Pancreas (tissue), 10 donors: ENCODE results near the gene LUC7L2. TPM values are rescaled to one million over a fixed set of nuclear protein-coding genes. Genes with fewer than 3 reads are reported as not detected.

ENCODE experiments used
- ATAC-seq, 4 donors: fragments of 200-7000 bp; cut with Tn5 transposase; one replicate each; pipeline versions ENCODE4 v1.8.0 to v1.9.1; 2020; ENCODE audit warnings: mild to moderate bottlenecking in 4 of 4, moderate library complexity in 4 of 4
- DNase-seq, 6 donors: peaks; one replicate each; pipeline ENCODE4 v3.0.0-alpha.2; 2020
- FAIRE-seq: peaks from 2 replicates; lab custom pipeline; 2012; peaks lifted over from hg19 to GRCh38; lab: Jason Lieb, UNC
- H3K27ac ChIP-seq, 4 donors: fragments of 200-600 bp; sonication (generic); 1 replicate in 3 of 4; 2 replicates in 1 of 4; pipeline versions ENCODE4 v1.5.0 to v1.8.0; 2020
- H3K27me3 ChIP-seq, 4 donors: fragments of 200-600 bp; one replicate each; pipeline ENCODE4 v1.8.0; 2021
- H3K36me3 ChIP-seq, 3 donors: fragments of 200-600 bp; sonication (generic) in 1 of 3; one replicate each; pipeline versions ENCODE4 v1.5.0 to v1.8.0; 2020 to 2021
- H3K4me1 ChIP-seq, 3 donors: fragments of 200-600 bp; one replicate each; pipeline ENCODE4 v1.8.0; 2021
- H3K4me3 ChIP-seq, 4 donors: fragments of 200-600 bp; sonication (generic) in 2 of 4; one replicate each; pipeline versions ENCODE4 v1.5.0 to v1.8.0; 2020 to 2021
- H3K9me3 ChIP-seq, 4 donors: fragments of 200-600 bp; one replicate each; pipeline ENCODE4 v1.8.0; 2021
- WGBS, 2 donors: extraction: QIAGEN DNeasy Blood & Tissue Kit; methylation state at CpG; one replicate each; pipeline ENCODE4 v1.1.7; 2013; 5-methylcytosine and 5-hydroxymethylcytosine counted together
- intact Hi-C, 3 donors: fragments of 100-400 bp; cut with DNase I; formaldehyde crosslinking; loops; one replicate each; pipeline versions ENCODE4 v1.11.1 to v1.14.2; 2022
- polyA plus RNA-seq, 2 donors: library from polyadenylated mRNA; stranded (reverse); fragments of 200-250 nt; gene quantifications; one replicate each; pipeline ENCODE4 v1.2.3, GENCODE V29; 2013
- total RNA-seq, 6 donors: library from RNA; stranded (reverse); fragmentation: NEBNext Ultra II Directional in 4 of 6; extraction: Animal tissue kit (Norgen Biotek cat#: 25700) in 4 of 6; gene quantifications; one replicate each; pipeline versions ENCODE4 v1.2.1 to v1.2.4, GENCODE V29; 2021 to 2023
- TF ChIP-seq, protein P1 (sequence below), 4 donors: fragments of 200-600 bp; sonication (generic) in 3 of 4; IDR thresholded peaks; one replicate each; pipeline versions ENCODE4 v1.5.0 to v1.8.0; 2021; ENCODE audit warnings: antibody characterized with exemption in 4 of 4
- donor health status: healthy with polysubstance abuse.
- donor health status: DM: no; HTN: no; CAD: no; lungs with moderate emphysema.
- donor health status: DM: no; HTN: no; CAD: no.
- donor health status: control.
- donor health status: control.
- donor health status: Bipolar disorder and iron deficiency.
- donor health status: DM: yes; HTN: yes; CAD: no.
- donor health status: DM: no; HTN: no; CAD: no.
- donor health status: DM: no; HTN: no; CAD: no.
- donor health status: DM: yes; HTN: yes; CAD: no.

Gene LUC7L2
- total and polyA plus RNA-seq, 8 donors, result 30.0 to 71.1 (median 39.2) TPM

DNA sequence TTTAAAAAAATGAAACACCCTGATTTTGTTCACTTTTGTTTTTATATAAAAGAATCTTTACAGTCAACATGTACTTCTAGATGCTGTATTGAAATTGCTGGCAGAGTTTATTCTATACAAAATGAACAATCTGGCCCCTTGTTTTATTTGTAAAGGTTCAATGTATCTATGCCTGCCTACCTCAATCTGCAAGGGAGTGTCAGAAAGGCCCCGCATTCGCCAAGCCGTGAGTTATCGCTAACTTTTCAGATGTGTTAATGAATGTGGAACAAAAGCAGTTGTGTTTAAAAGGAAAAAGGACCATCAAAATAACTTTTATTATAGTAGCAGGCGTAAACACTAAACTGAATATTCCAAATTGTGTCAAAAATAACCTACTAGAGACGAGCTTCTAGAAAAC lies 14.6 kb downstream of the LUC7L2 start:
- FAIRE-seq, result no peak
- intact Hi-C loops, result no loop called here
- WGBS, 2 donors, result 82 to 84% methylated on average over 6 of the region's 6 CpGs

DNA sequence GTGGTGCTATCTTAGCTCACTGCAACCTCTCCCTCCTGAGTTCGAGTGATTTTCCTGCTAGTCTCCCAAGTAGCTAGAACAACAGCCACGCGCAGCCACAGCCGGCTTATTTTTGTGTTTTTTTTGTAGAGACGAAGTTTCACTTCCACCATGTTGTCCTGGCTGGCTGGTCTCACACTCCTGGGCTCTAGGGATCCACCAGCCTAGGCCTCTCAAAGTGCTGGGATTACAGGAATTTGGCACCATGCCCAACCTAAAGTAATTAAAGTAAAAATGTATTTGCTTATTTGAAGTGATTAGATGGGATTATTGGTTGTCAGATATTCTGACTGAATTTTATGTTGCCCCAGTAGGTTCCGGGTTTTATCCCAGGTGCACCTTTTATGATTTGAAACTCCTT lies 22.7 kb downstream of the LUC7L2 start:
- no peaks in the 10 kb centered on the region for H3K9me3 ChIP-seq
- H3K27me3 ChIP-seq, result no peaks in the 10 kb centered on the region
- H3K27ac ChIP-seq, result no peak overlapping the region
- intact Hi-C loops, result no loop called here
- H3K4me1 ChIP-seq, result no peaks in the 10 kb centered on the region
- FAIRE-seq (no peak), ATAC-seq (peak in 2 of 4 donors; percentile 16 to 23), DNase-seq (no peak)
- 96 to 97% methylated on average over 6 of the region's 6 CpGs for WGBS, 2 donors
- H3K36me3 ChIP-seq, result peaks cover 0 to 21% (median 15%) of the 10 kb centered on the region in 3 donors
- TF ChIP-seq, protein P1, sequence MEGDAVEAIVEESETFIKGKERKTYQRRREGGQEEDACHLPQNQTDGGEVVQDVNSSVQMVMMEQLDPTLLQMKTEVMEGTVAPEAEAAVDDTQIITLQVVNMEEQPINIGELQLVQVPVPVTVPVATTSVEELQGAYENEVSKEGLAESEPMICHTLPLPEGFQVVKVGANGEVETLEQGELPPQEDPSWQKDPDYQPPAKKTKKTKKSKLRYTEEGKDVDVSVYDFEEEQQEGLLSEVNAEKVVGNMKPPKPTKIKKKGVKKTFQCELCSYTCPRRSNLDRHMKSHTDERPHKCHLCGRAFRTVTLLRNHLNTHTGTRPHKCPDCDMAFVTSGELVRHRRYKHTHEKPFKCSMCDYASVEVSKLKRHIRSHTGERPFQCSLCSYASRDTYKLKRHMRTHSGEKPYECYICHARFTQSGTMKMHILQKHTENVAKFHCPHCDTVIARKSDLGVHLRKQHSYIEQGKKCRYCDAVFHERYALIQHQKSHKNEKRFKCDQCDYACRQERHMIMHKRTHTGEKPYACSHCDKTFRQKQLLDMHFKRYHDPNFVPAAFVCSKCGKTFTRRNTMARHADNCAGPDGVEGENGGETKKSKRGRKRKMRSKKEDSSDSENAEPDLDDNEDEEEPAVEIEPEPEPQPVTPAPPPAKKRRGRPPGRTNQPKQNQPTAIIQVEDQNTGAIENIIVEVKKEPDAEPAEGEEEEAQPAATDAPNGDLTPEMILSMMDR (IDR thresholded peaks at IDR 0.05), result no peak
- H3K4me3 ChIP-seq, result no peak overlapping the region

More for the DNA sequence above, 14.6 kb downstream of the LUC7L2 start:
- Histone ChIP-seq H3K4me3 (no peak overlapping the region), H3K4me1 (peaks cover 6 to 15% (median 14%) of the 10 kb centered on the region in 3 donors), H3K27ac (no peak overlapping the region), H3K9me3 (no peaks in the 10 kb centered on the region), H3K36me3 (peaks cover 0 to 24% (median 15%) of the 10 kb centered on the region in 3 donors), H3K27me3 (no peaks in the 10 kb centered on the region)
- ATAC-seq (no peak), DNase-seq (no peak)
- TF ChIP-seq, protein P1 (IDR thresholded peaks at IDR 0.05), result no peak

DNA sequence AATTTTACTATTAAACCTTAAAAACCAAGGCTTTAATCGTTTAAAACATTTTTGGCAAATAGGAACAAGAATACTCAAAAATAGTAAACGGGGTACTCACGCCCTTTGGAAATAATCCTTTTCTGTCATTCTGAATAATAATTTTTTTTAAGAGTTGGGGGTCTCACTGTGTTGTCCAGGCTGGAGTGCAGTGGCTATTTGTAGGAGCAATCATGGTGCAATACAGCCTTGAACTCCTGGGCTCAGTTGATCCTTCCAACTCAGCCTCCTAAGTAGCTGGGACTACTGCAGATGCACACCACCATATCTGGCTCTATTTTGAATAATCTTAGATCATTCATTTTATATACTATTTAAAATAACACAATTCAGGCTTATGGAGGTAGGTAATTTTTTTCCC lies 24.9 kb downstream of the LUC7L2 start:
- WGBS, 2 donors, result 93 to 97% methylated on average over 3 of the region's 3 CpGs
- ATAC-seq (no peak), FAIRE-seq (no peak), DNase-seq (no peak)
- H3K27ac ChIP-seq, result no peak overlapping the region
- peaks cover 0 to 12% (median 8%) of the 10 kb centered on the region in 3 donors for H3K36me3 ChIP-seq
- H3K27me3 ChIP-seq, result no peaks in the 10 kb centered on the region
- intact Hi-C loops, result no loop called here
- H3K4me3 ChIP-seq, result no peak overlapping the region
- TF ChIP-seq, protein P1 (IDR thresholded peaks at IDR 0.05), result no peak
- no peaks in the 10 kb centered on the region for H3K9me3 ChIP-seq
- H3K4me1 ChIP-seq, result no peaks in the 10 kb centered on the region

DNA sequence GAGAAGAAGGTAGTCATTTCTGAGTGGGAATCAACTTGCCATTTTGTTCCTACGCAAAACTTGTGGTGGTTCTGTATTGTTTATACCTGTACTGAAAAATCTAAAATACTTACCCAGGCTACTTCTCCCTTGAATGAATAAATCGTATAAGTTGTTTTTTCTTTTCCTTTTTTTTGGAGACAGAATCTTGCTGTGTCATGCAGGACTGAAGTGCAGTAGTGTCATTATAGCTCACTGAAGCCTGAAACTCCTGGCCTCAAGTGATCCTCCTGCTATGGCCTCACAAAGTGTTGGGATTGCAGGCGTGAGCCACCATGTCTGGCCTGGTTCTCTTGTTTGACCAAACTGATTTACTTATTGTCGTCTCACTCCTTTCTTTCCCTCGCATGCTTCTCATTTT lies 27.9 kb downstream of the LUC7L2 start:
- Histone ChIP-seq H3K4me3 (no peak overlapping the region), H3K27me3 (no peaks in the 10 kb centered on the region), H3K36me3 (peaks cover 0 to 8% (median 6%) of the 10 kb centered on the region in 3 donors), H3K27ac (peak overlapping the region in 1 of 4 donors; percentile 16), H3K4me1 (no peaks in the 10 kb centered on the region), H3K9me3 (no peaks in the 10 kb centered on the region)
- ATAC-seq, result no peak
- TF ChIP-seq, protein P1 (IDR thresholded peaks at IDR 0.05), result no peak
- intact Hi-C loops, result no loop called here
- no peak for FAIRE-seq
- DNase-seq, result no peak
- WGBS, 2 donors, result 94 to 95% methylated on average over 5 of the region's 5 CpGs

DNA sequence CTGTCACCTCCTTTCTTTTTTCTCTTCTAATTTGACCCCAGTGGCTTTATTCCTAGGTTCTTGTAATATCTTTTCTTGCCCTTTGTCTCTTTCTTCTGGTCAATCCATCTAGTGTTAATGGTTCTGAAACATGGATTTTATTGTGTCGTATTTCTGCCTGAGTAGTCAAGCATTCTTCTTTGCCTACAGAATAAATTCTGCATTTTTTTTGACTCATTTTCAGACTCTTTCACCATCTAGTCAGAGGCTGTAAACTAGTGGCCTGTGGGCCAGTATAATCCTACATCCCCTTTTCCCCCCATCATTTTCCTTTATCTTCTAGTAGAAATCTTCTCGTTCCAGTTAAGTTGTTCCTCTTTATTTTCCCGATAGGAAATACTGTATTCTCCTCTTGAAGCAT lies 29.4 kb downstream of the LUC7L2 start:
- peaks cover 0 to 5% (median 0%) of the 10 kb centered on the region in 3 donors for H3K36me3 ChIP-seq
- WGBS, 2 donors, result 90 to 93% methylated on average over 3 of the region's 3 CpGs
- DNase-seq (no peak), FAIRE-seq (no peak), ATAC-seq (no peak)
- TF ChIP-seq, protein P1 (IDR thresholded peaks at IDR 0.05), result no peak
- H3K27ac ChIP-seq, result no peak overlapping the region
- H3K4me1 ChIP-seq, result no peaks in the 10 kb centered on the region
- H3K9me3 ChIP-seq, result no peaks in the 10 kb centered on the region
- H3K27me3 ChIP-seq, result no peaks in the 10 kb centered on the region
- no peak overlapping the region for H3K4me3 ChIP-seq
- intact Hi-C loops, result no loop called here
